Kidney tubule cell (primary cell): ENCODE data around the gene MT2A.

Source experiments
- DNase-seq: peaks from one replicate; pipeline ENCODE4 v3.0.0-alpha.2; 2018; ENCODE audit warnings: low spot score

The MT2A gene

DNA sequence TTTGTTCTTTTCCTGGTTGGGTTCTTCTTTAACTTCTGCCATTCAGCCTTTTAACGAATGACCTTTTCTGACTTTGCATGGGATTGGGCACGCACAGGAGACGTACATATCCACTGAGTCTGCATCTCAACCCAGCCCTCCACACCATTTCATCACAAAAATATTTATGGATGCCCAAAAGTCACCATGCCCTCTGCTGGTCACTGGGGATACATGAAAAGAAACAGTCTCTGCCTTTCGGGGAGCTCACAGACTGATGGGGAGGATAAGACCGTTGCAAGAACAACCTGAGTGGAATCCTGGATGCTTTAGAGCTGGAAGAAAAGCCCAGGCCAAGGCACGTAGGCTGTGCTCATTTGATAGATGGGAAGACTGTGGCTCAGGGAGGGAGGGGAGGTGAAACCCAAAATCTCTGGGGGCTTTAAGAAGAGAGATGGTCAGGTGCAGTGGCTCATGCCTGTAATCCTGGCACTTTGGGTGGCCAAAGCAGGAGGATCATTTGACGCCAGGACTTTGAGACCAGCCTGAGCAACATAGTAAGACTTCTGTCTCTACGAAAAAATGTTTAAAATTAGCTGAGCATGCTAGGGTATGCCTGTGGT, 7.9 kb upstream of the MT2A start:
- peak; percentile 53 for DNase-seq

DNA sequence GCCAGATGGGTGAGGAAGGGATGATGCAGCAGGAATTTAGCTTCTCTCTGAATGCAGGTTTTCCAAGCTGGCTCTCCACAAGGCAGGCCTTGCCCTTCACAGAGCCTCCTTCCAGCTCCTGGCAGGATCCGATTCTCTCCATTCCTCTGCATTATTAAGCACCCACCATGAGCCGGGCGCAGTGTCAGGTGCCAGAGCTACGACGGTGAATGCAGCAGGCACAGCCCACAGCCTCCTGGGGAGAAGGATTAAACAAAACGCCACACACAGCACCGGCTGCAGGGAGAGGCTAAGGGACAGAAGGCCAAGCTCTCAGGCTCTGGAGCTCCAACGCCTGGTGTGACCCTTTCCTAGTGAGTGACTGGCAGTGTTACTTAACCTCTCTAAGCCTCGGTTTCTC, 7.1 kb upstream of the MT2A start:
- DNase-seq: no peak

DNA sequence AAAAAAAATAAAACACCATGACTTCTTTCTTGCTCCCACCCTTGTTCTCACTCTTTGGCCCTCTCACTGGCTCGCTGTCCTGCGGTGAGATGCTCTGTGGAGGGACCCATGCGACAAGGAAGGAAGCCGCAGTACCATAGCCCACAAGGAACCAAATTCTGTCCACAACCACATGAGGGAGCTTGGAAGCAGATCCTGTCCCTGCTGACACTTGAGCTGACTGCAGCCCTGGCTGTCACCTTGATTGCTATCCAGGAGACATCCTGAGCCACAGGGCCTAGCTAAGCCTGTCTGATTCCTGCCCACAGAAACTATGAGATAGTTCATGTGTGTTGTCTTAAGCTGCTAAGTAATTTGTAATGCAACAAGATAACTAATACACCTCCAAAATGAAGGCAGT, 4.8 kb upstream of the MT2A start:
- DNase-seq: peak; percentile 59

DNA sequence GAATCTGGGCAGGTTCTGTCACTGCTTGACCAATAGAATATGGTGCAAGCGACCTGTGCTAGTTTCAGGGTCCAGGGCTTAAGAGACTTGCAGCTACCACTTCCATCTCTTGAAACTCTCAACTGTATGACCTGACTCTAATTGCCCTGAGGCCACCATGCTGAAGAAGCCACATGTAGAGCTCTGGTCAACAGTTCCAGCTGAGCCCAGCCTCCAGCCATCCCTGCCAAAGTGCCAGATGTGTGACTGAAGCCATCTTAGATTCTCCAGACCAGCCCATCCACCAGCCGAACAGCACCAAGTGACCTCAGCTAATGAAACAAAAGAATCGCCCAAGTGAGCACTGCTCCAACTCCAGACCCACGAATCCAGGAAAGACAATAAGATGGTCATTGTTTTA, 3.4 kb upstream of the MT2A start:
- DNase-seq: no peak

DNA sequence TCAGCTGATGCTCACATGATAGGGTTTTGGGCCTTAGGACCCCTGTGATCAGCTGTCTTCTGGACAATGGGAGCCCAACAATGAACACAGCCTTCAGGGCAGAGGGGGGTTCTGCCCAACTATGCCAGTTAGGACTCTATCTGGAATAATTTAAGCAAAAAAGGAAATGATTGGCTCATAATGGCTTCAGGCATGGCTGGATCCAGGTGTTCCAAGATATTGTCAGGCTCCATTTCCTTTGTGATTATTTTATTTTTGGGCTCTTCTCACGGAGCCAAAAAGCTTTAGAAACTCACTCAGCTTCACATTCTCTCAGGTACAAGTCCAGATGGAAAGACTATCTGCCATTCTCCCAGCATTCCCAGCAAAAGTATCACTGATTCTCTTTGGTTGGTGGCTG, 2.9 kb upstream of the MT2A start:
- DNase-seq: no peak

DNA sequence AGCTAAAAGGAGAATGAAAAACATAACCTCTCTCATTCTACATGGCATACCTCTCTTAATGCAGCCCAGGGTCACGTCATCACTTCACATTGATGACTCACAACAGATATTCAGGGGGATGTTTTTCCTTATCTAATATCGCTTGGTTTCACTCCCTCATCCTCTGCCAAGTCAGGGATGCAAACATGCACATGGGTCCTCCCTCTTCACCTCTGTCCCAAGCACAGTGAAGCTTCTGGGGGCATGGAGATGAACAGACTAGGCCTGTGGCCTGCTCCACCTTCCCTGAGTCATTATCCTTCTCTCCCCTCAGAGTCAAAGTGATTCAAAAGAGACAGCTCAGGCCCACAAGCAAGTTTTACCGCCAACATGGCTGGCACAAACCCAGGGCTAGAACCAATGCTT, 2.3 kb upstream of the MT2A start:
- DNase-seq: peak; percentile 79

DNA sequence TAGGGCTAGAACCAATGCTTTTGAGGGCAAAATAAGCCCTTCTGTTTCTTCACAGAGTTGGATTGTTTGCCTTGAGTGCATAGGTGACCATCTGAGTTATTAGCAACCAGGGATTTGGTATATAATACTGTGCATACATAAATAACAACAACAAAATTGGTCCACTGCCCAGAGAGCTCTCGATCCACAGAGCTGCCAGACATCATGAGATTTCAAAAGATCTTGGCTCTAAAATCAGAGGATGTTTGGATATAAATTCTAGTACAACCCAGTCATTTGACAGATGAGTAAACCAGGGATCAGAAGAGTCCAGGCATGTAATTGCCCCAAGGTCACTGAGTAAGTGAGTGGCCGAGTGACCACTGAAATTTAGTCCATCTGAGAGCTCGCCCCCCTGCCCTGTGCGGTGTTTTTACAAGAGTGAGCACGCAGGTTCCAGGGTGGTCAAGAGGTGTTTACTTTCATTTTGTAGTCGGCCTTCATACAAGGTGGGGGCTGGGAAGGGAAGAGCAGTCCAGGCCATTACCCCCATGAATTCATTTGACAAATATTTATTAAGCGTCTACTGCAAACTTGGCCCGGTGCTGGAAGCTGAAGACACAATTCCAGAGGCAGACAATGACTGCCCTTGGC, 1.8 kb upstream of the MT2A start:
- DNase-seq: peak; percentile 86

DNA sequence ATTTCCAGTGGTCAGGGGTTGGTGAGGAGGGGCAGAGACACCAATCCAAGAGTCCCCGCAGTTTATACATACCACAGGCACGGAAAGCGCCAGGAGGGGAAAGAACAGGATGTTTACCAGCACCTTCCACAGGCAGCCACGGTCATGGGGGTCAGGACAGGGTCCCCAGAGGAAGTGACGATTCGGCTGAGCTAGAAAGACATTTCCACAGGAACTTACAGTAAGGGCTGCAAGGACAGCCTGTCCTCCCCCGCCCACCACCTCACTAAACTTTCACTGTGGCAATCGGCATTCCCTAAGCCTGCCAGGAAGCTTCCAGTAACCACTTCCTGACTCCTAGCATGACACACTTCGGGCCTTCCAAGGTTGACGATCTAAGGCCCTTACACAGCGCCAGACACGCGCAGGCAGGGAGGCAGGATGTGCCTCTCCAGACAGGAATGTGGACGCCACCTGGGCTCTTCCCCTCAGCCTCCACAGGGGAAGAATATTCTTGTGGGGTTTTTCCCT, 1.2 kb upstream of the MT2A start:
- DNase-seq: peak; percentile 99

DNA sequence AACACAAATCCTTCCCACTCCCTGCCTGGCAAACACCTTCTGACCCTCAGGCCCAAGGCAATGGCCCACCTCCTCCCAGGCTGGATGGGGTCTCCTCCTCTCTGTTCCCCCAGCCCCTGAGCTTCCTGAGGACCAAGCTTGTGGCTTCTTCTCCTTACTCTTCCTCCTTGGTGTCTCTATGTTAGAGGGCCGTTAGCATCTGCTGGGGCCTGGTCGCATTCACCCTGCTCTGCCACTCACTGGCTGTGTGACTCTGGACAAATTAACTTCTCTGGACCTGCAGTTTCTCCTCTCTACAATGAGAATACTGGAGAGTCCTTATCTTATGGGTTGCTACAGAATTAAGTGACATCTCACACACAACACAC, 725 bp upstream of the MT2A start:
- DNase-seq: no peak

DNA sequence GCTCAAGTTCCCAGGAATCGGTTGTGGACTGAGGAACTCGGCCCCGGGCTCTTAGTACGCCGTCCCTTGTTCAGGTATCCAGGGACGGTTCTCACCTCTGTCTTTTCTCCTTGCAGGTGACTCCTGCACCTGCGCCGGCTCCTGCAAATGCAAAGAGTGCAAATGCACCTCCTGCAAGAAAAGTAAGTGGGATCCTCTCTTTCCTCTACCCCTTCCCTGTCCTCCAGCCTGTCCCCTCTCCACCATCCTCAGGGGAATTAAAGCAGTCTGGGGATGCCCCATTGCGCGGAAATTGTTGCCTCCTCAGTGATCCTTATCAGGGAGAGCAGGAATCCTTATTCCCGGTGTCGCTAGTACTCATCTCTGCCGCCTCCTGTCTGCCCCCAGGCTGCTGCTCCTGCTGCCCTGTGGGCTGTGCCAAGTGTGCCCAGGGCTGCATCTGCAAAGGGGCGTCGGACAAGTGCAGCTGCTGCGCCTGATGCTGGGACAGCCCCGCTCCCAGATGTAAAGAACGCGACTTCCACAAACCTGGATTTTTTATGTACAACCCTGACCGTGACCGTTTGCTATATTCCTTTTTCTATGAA, 585 bp downstream of the MT2A start:
- peak; percentile 16 for DNase-seq

DNA sequence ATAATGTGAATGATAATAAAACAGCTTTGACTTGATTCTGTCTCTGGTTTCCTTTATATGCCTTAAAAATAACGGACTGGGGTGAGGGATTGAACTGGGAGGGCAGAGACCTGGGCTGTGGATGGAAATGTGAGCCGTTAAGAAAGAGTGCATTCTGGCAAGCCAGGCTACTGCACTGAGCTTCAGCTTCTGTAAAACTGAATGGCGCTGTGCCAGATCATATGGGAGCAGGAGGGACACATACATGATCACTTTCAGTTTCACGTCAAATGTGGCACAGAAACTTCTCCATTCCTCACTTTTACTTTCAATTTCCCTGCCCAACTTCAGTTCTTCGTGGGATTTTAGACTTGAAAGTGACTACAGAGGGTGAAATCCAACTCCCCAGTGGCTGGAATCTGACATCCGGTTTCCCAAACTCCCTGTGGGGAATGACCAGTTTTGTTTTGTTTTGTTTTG, 1.1 kb downstream of the MT2A start:
- DNase-seq: peak; percentile 88

DNA sequence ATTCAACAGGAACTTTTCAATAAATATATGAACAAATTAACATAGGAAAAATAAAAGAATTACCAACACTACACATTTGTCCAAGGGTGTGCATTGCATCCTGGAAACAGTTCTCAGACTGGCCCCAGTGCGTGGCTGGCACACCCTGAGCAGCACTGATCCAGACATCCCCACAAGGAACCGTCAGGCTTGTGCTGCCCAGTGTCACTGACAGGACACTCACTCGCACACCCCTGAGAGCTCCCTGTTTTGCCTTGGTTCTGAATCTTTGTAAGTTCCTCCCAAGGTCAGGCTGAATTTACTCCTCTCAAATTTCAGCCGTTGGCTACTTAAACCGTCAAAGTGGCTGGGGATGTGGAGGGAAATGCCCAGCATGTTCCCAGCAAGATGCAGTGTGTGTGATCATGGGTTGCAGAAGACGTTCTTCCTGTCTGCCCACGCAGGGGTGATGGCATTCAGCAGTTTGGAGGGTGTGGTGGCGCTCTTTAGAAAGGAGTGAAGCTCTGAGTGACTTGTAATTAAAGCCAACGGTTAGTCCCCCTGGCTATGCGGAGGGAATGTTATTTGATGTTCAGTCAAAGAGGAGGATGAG, 1.7 kb downstream of the MT2A start:
- peak; percentile 89 for DNase-seq

DNA sequence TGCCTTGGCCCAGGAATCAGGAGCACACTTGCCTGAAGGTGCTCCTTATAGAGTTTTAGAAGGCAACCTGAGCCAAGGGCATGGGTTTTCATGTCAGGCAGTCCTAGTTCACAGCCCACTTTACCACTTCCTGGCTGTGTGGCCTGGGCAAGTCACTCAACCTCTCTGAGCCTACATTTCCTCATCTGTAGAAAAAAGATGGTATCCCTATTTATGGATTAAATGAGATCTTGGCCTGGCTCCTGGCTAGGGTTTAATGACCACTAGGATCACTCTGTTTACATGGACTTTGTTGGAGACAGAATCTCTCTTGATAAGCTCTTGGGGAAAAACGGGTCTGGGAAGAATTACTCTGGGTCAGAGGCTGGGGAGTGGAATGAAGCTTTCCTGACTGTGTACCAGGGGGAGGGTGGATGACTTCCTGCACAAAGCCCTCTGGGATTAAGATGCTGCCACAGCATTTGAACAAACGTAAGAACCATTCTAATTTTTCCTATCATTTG, 2.3 kb downstream of the MT2A start:
- DNase-seq: no peak

DNA sequence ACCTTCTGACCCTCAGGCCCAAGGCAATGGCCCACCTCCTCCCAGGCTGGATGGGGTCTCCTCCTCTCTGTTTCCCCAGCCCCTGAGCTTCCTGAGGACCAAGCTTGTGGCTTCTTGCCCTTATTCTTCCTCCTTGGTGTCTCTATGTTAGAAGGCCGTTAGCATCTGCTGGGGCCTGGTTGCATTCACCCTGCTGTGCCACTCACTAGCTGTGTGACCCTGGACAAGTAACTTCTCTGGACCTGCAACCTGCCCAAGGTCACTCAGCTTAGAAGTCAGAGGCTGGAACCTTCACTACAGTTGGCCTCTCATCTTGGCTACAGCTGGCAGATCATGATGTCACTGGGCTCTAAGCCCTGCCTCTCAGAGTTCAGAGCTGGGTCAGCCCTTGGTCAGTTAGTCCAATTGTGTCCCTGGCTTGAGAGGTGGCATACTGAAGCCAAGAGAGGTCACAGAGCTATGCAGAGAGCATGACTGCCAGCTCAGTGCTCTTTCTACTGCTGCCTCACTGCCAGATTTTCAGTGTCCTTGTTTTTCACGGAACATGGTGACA, 3.0 kb downstream of the MT2A start:
- peak; percentile 81 for DNase-seq

DNA sequence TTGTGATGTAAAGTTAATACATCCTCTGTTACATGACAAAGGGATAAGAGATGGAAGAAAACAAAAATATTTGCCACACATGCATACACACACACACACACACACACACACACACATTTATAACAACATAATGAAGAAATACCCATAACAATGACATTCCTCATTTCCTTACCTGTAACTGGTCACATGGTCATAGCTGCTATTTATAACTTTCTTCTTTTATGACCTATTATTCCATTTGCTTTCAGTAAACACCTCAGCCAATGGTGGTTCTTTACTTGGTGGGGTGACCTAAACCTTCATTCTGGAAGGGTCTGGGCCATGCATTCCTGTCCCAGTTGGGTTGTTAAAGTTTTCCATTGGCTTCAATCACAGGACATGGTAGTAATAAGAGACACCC, 5.3 kb downstream of the MT2A start:
- DNase-seq: peak; percentile 63

DNA sequence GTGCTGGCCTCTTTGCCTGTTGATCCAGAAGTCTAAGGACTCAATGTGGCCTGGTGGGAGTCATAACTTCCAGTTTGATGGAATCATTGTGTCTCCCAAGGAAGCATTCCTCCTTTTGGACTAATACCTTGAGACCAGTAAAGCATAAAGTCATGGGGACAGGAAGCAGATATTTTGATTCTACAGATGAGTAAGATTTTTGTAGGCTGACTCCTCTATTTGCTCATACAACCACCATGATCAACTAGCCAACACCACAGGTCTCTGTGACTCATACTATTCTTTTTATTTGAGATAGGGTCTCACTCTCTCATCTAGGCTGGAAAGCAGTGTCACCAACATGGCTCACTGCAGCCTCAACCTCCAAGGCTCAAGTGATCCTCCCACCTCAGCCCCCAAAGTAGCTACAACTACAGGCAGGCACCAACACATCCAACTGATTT, 6.2 kb downstream of the MT2A start:
- DNase-seq: peak; percentile 98

DNA sequence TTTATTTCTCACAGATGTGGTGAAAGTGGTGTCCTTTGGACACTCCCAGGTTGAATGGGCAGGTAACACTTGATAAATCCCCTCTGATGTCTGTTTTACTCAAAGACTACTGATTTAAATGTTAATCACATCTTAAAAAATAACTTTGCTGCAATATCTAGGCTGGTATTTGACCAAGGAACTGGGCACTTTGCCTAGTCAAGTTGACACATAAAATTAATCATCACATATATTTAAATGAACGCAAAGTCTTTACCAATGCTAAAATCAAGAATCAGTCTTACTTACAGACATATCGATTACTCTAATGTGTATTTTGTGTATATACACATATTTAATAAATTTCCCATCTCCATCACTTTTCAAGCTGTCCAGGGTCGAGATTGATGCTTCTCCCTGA, 7.0 kb downstream of the MT2A start:
- DNase-seq: peak; percentile 65

DNA sequence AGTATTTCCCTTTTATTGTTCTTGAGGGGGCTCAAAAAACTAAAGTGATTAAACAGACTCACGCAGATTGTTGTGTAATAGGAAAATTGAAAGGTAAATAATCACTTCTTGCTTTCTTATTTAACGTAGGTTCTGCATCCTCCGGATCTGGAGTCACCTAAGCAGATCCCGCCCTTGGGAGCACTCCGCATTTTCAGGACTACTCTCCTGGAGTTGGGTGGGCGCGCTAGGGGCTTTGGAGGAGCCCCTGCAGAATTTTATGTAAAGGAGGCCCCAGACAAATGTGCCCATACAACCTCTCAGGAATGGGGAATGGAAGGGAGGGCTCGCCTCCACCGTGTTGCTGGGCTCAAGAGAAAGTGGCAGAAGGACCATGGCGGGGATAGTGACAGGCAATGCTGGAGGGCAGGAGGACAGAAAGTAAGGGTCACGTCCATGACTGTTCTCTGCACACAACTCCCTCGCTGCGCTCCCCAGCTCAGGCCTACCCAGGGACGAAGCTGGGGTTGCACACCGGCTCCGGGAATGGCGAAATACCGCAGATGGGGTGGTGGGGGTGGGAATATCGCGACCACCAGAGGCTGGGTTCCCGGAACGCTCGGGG, 8.3 kb downstream of the MT2A start:
- DNase-seq: no peak

DNA sequence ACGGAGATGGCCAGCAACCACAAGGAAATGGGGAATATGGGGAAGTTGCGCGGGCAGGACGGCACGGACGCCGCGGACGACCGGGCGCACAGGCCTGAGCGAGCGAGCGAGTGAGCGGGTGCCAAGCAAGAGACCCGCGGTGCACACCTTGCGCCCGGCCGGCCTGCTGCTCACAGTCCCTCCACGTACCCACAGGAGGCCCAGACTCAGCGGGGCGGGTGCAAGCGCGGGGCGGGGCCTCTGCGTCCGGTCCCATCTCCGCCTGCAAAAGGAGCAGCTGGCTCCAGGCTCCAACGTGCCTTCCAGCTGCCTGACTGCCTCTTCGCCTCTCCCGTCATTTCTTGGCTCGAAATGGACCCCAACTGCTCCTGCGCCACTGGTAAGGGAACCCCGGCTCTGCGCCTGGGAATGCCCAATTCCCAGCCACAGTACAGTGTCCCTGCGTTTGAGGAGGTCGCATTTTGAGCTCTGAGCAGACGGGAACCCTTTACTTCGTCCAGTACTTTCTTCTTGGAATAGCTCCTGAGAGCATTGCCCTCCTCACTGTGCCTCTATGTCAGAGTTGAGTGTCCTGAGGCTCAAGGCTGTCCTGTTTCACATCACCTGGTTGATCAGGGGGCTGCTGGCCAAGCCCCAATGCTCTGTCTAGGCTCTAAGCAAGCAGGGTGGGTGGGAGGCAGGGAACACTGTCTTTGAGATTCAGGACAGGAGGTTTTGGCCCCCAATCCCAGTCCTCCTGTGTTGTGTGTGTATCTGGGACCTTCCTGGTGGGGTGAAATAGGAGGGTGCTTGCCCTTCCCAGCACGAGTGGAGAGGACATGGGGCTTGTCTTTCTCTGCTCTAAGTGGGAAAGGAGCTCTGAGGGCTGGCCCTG, 9.1 kb downstream of the MT2A start:
- peak; percentile 84 for DNase-seq

DNA sequence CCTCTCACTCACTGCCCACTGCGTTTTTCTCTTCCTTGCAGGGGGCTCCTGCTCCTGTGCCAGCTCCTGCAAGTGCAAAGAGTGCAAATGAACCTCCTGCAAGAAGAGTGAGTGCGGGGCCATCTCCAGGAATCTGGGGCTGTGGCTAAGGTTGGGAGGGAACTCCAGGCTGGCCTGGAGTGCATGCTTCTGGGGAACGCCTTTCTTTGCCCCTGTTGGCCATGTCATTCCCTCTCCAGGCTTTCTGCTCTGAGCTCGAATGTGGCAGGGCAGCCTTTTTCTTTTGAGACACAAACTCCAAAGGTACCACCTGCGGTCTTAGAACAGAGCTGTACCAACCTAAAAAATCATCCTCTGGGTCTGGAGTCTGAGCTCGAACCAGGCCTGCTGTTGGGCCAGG, 9.8 kb downstream of the MT2A start:
- no peak for DNase-seq

DNA sequence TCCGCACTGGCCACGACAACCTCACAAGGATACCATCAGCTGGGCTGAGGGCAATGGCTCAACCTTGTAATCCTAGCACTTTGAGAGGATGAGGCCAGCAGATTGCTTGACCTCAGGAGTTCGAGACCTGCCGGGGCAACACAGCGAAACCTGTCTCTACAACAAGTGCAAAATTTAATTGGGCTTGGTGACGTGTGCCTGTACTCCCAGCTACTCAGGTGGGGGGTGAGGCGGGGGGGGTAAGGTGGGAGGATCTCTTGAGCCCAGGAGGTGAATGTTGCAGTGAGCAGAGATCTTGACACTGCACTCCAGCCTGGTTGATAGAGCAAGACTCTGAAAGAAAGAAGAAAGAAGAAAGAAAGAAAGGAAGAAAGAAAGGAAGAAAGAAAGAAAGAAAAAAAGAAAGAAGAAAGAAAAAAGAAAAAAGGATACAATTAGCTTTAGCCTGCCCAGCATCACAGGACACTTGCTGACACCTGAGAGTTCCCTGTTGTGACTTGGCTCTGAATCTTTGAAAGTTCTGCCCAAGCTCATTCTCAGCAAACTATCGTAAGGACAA, 12.0 kb downstream of the MT2A start:
- no peak for DNase-seq
